Measurements from ENCODE around the gene ECPAS. TPM values are rescaled to one million over a fixed set of nuclear protein-coding genes. Genes with fewer than 3 reads are reported as not detected.
"Not testable (repeated sequence)": the region's sequence is repeated elsewhere in the genome, so short reads cannot be mapped to it uniquely, and the experiment has no call there.

Gene ECPAS, protein sequence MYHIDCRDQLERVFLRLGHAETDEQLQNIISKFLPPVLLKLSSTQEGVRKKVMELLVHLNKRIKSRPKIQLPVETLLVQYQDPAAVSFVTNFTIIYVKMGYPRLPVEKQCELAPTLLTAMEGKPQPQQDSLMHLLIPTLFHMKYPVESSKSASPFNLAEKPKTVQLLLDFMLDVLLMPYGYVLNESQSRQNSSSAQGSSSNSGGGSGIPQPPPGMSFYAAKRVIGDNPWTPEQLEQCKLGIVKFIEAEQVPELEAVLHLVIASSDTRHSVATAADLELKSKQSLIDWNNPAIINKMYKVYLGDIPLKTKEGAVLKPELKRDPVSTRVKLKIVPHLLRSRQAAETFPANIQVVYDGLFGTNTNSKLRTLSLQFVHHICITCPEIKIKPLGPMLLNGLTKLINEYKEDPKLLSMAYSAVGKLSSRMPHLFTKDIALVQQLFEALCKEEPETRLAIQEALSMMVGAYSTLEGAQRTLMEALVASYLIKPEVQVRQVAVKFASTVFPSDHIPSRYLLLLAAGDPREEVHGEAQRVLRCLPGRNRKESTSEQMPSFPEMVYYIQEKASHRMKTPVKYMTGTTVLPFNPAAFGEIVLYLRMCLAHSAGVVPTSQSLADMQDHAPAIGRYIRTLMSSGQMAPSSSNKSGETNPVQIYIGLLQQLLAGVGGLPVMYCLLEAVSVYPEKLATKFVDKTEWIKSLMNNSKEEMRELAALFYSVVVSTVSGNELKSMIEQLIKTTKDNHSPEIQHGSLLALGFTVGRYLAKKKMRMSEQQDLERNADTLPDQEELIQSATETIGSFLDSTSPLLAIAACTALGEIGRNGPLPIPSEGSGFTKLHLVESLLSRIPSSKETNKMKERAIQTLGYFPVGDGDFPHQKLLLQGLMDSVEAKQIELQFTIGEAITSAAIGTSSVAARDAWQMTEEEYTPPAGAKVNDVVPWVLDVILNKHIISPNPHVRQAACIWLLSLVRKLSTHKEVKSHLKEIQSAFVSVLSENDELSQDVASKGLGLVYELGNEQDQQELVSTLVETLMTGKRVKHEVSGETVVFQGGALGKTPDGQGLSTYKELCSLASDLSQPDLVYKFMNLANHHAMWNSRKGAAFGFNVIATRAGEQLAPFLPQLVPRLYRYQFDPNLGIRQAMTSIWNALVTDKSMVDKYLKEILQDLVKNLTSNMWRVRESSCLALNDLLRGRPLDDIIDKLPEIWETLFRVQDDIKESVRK (N-terminal part only)
- total RNA-seq, result 100 to 1,000 TPM; 100 to 118 TPM

DNA sequence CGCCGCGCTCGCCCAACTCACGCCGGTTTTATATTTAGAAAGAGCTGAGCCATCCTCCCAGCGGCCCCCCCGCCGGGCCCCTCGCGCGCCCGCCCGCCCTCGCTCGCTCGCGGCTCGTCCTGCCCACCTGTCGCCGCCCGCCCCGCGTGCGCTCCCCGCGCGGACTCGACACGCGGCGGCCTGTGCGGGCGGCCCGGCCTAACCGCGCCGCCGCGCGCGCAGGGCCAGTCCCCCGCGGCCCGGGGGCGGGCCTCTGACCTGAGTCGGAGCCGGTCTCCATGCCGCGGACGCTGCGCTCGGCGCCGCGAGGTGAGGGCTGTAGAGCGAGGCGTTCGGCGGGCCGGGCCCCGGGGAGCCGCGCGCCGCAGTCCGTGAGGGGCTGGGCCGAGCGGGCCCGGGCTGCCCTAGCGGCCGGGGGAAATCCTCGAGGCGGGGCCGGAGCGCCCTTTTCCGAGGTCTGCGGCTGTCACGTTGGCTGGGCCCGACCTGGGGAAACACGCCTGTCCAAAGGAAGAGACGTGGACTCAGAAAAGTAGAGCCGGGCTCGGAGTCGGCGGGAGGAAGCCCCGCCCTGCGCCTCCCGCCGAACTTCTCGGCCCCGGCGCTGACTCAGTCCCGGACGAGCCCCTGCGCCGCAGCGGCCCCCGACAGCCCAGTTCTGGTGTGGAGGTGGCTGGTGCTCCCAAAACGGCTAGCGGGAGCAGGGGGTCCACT, at the start of gene ECPAS:
Gene ECPAS (minus strand): TSS at position 526 of the 714 bp plus-strand sequence. CDS start 11,465 bp downstream, outside the sequence.
- peaks cover 8% of the 10 kb centered on the region for H3K27me3 Mint-ChIP-seq (ENCODE audit: low read depth)

DNA sequence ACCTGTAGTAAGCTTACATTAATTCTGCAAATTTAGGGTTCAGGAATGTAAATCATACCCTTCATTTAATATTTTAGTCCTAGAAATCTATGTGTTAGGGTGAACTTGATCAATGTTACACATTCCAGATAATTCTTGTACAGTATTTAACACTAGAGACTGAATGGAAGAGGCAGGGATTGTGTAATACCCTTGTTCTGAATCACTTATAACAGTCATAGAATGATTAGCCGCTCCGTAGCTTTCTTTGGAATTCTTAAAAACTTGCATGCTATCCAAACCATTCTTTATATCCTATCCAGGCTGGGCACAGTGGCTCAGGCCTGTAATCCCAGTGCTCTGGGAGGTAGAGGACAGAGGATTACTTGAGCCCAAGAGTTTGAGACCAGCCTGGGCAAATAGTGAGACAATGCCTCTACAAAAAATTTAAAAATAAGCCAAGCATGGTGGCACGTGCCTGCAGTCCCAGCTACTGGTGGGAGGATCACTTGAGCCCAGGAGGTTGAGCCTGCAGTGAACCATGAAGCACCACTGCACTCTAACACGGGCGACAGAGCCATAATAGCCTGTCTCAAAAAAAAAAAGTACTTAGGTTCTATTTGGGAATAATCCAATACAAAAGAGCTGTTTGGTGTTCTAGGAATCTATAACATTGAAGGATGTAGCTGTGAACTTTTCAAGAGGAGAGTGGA, 49.1 kb upstream of the ECPAS start:
- peaks cover 7 to 13% of the 10 kb centered on the region in 2 donors for H3K9me3 Mint-ChIP-seq
- H3K4me1 Mint-ChIP-seq (ENCODE audit: low read depth), result no peaks in the 10 kb centered on the region
- DNase-seq, result no peak
- H3K36me3 Mint-ChIP-seq (ENCODE audit: insufficient read depth in 2 of 2), result peaks cover 19 to 24% of the 10 kb centered on the region in 2 donors
- H3K27ac Mint-ChIP-seq, result no peak overlapping the region
- ATAC-seq (replicated peaks in 1 of 2), result no peak
- H3K4me3 Mint-ChIP-seq, result no peak overlapping the region
- H3K27me3 Mint-ChIP-seq (ENCODE audit: low read depth), result no peaks in the 10 kb centered on the region

More for the DNA sequence above, at the start of gene ECPAS:
- Mint-ChIP-seq H3K36me3 (ENCODE audit: insufficient read depth in 2 of 2) (peaks cover 2 to 5% of the 10 kb centered on the region in 2 donors), H3K27ac (peak within 1 kb of the TSS; percentile 88), H3K9me3 (no peaks in the 10 kb centered on the region), H3K4me3 (peak within 1 kb of the TSS; percentile 83 to 85), H3K4me1 (ENCODE audit: low read depth) (peaks cover 41% of the 10 kb centered on the region)
- DNase-seq (peak; percentile 80 to 83), ATAC-seq (replicated peaks in 1 of 2) (peak; percentile 77 to 80)

DNA sequence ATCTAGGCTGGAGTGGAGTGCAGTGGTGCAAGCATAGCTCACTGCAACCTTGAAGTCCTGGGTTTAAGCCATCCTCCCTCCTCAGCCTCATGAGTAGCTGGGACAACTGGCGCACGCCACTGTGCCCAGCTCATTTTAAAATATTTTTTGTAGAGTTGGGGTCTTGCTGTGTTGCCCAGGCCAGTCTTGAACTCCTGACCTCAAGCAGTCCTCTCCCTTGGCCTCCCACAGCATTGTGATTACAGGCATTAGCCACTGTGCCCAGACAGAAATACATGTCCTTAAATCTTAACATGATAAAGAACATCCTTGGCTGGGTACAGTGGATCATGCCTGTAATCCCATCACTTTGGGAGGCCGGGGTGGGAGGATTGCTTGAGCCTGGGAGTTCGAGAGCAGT, 47.5 kb upstream of the ECPAS start:
- DNase-seq (no peak), ATAC-seq (replicated peaks in 1 of 2) (no peak)
- Mint-ChIP-seq H3K4me1 (ENCODE audit: low read depth) (peaks cover 6% of the 10 kb centered on the region), H3K27ac (no peak overlapping the region), H3K4me3 (no peak overlapping the region), H3K9me3 (peaks cover 7 to 13% of the 10 kb centered on the region in 2 donors), H3K27me3 (ENCODE audit: low read depth) (no peaks in the 10 kb centered on the region), H3K36me3 (ENCODE audit: insufficient read depth in 2 of 2) (peaks cover 19 to 21% of the 10 kb centered on the region in 2 donors)

DNA sequence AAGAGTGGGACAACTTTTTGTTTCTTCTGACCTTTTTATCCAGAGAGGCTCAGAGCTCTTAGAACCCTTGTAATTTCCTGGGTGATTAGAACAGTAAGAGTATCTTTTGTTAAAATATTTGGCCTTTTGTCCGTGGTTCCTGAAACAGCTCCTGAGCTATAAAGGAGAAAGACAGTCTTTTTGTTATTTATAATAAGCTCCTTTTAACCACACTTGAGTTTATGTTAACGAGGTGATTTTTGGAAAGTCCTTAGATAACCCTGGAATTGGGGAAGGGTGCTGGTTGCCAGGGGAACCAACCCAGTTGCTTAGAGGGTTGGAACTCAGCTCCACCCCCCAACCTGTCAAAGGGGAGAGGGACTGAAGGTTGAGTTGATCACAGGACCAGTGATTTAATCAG, 45.6 kb upstream of the ECPAS start:
- H3K36me3 Mint-ChIP-seq (ENCODE audit: insufficient read depth in 2 of 2), result peaks cover 18 to 20% of the 10 kb centered on the region in 2 donors

DNA sequence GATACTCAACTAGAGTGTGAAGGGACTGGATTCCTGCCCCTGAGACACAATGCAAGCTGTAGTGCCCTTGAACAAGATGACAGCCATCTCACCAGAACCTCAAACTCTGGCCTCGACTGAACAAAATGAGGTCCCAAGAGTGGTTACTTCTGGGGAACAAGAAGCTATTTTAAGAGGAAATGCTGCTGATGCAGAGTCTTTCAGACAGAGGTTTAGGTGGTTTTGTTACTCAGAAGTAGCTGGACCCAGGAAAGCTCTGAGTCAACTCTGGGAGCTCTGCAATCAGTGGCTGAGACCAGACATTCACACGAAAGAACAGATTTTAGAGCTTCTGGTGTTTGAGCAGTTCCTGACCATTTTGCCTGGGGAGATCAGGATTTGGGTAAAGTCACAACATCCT, 43.2 kb upstream of the ECPAS start:
- DNase-seq, result peak; percentile 34 to 36
- Mint-ChIP-seq H3K27me3 (ENCODE audit: low read depth) (peaks cover 9% of the 10 kb centered on the region), H3K4me3 (peak overlapping the region in 1 of 2 donors; percentile 48), H3K36me3 (ENCODE audit: insufficient read depth in 2 of 2) (peaks cover 6 to 14% of the 10 kb centered on the region in 2 donors), H3K27ac (no peak overlapping the region), H3K4me1 (ENCODE audit: low read depth) (peaks cover 25% of the 10 kb centered on the region), H3K9me3 (peaks cover 0 to 2% of the 10 kb centered on the region in 2 donors)
- peak; percentile 77 to 83 for ATAC-seq (replicated peaks in 1 of 2)

More for the DNA sequence above, 45.6 kb upstream of the ECPAS start:
- no peak for ATAC-seq (replicated peaks in 1 of 2)
- no peak for DNase-seq
- Mint-ChIP-seq H3K4me1 (ENCODE audit: low read depth) (peaks cover 20% of the 10 kb centered on the region), H3K4me3 (no peak overlapping the region), H3K27ac (no peak overlapping the region), H3K27me3 (ENCODE audit: low read depth) (no peaks in the 10 kb centered on the region), H3K9me3 (peaks cover 5 to 10% of the 10 kb centered on the region in 2 donors)

DNA sequence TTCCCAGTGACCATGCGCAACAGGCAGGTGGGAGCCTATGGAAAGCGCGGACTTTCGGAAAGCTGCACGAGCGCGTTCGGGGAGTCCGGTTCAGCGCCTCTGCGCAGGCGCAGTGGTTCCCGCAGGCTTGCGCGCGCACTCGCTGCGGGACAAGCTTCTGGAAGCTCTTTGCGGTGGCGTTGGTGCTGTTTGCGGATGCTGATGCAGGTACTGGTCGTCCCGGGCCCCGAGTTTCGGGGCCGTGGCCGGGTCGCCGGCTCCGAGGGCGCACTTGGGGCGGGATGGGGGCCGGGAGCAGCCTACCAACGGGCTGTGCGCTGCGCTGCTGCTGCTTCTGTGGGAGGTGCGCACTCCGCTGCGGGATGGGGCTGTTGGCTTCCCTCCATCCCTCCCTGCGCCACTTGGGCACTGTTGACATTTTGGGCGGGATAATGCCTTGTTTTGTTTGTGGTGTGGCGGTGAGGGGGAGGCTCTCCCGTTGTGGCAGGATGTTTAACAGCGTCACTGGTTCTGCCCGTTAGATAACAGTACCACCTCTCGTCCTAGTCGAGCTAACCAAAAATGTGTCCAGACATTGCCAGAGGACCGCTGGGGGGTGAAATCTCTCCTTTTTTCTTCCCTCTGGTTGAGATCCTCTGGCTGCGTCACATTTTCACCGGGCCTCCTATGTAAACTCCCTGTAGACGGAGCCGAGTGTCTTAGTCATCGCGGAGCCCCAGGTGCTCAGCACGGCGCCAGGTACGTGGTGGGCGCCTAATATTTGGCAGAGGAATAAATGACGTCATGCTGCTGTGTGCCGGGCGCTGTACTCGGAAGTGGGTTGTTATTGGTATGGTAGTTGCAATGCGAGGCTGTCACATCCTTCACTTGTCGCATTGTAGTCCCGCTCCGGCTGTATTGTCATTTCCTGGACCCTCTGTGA, 41.1 kb upstream of the ECPAS start, which contains the start of gene ZNF483:
Gene ZNF483 (plus strand): TSS at position 124 of the 922 bp plus-strand sequence. CDS start 2,217 bp downstream, outside the sequence.
- peaks cover 25% of the 10 kb centered on the region for H3K4me1 Mint-ChIP-seq (ENCODE audit: low read depth)
- peaks cover 3 to 10% of the 10 kb centered on the region in 2 donors for H3K36me3 Mint-ChIP-seq (ENCODE audit: insufficient read depth in 2 of 2)
- peak within 1 kb of the TSS; percentile 87 to 89 for H3K4me3 Mint-ChIP-seq
- H3K27ac Mint-ChIP-seq, result peak within 1 kb of the TSS; percentile 76
- H3K9me3 Mint-ChIP-seq, result peaks cover 0 to 2% of the 10 kb centered on the region in 2 donors
- DNase-seq (peak; percentile 60 to 73), ATAC-seq (replicated peaks in 1 of 2) (peak; percentile 59 to 67)
- H3K27me3 Mint-ChIP-seq (ENCODE audit: low read depth), result peaks cover 9% of the 10 kb centered on the region

DNA sequence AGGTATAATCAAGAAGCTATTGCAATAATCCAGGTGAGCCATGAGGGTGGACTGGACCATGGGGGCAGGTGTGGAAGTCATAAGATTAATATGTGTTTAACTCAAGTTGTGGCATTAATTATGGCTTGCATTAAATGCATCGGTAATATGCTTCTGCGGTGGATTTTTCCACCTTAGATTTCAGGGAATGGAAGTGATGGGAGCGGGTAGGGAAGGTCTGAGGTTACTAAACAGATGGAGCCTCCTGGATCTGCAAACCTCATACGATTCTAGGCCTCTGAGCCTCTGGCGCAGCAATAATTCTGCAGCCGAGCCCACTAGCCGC, 40.5 kb upstream of the ECPAS start:
- Mint-ChIP-seq H3K27ac (peak overlapping the region; percentile 34), H3K9me3 (peaks cover 0 to 2% of the 10 kb centered on the region in 2 donors), H3K27me3 (ENCODE audit: low read depth) (peaks cover 9% of the 10 kb centered on the region), H3K4me3 (peak overlapping the region; percentile 87 to 89), H3K4me1 (ENCODE audit: low read depth) (peaks cover 25% of the 10 kb centered on the region), H3K36me3 (ENCODE audit: insufficient read depth in 2 of 2) (peaks cover 3 to 10% of the 10 kb centered on the region in 2 donors)
- ATAC-seq (replicated peaks in 1 of 2) (no peak), DNase-seq (no peak)

DNA sequence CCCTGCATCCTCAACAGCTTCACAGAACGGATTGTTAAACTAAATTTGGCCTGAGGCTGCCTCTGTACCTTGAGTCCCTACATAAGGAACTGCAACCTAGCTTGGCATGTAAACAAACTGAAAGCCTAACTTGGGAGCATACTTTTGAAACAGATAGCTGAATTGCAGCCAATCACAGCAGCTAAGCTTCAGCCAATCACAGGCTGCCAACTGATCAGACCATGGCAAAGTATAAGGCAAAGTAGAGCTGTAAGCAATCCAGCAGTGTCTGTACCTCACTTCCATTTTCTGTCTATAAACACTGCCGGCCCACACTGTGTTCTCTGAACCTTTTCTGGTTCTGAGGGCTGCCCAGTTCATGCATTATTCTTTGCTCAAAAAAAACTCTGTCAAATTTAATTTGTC, 31.9 kb upstream of the ECPAS start:
- peaks cover 3% of the 10 kb centered on the region in 2 donors for H3K9me3 Mint-ChIP-seq
- H3K4me1 Mint-ChIP-seq (ENCODE audit: low read depth), result peaks cover 9% of the 10 kb centered on the region
- no peak for DNase-seq
- H3K36me3 Mint-ChIP-seq (ENCODE audit: insufficient read depth in 2 of 2), result no peaks in the 10 kb centered on the region
- H3K27me3 Mint-ChIP-seq (ENCODE audit: low read depth), result no peaks in the 10 kb centered on the region
- peak in 1 of 2 donors; percentile 35 for ATAC-seq (replicated peaks in 1 of 2)
- H3K27ac Mint-ChIP-seq, result no peak overlapping the region
- no peak overlapping the region for H3K4me3 Mint-ChIP-seq

DNA sequence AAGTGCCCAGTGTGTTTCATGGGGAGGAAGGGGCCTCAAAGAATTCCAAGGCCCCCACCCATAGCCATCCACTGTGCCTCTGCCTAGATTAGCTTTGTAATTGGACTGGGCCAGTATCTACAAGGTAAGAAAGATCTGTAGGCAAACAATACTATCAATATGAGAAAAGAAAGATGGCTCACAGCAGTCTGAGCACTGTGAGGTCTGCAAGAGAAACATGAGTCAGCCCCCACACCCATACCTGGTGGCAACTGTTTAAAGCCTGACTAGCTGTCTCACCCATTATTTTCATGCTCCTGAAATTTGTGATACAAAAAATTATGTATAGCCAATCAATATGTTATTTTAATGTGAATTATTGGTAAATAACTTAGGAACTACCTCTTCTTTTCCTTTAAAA, 30.8 kb upstream of the ECPAS start:
- H3K27me3 Mint-ChIP-seq (ENCODE audit: low read depth), result no peaks in the 10 kb centered on the region
- peaks cover 9% of the 10 kb centered on the region for H3K4me1 Mint-ChIP-seq (ENCODE audit: low read depth)
- no peak overlapping the region for H3K27ac Mint-ChIP-seq
- peaks cover 3 to 4% of the 10 kb centered on the region in 2 donors for H3K9me3 Mint-ChIP-seq
- H3K36me3 Mint-ChIP-seq (ENCODE audit: insufficient read depth in 2 of 2), result peaks cover 0 to 1% of the 10 kb centered on the region in 2 donors
- ATAC-seq (replicated peaks in 1 of 2) (peak; percentile 59 to 72), DNase-seq (no peak)
- H3K4me3 Mint-ChIP-seq, result no peak overlapping the region

DNA sequence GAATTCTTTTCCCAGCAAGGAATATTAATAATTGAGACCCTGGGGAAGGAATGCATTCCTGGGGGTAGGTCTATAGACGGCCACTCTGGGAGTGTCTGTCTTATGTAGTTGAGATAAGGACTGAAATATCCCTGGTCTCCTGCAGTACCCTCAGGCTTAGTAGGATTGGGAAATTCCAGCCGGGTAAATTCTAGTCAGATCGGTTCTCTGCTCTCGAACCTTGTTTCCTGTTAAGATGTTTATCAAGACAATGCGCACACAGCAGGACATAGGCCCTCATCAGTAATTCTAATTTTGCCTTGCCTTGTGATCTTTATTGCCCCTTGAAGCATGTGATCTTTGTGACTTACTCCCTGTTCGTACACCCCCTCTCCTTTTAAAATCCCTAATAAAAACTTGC, 27.4 kb upstream of the ECPAS start:
- not testable (repeated sequence) for H3K4me1 Mint-ChIP-seq (ENCODE audit: low read depth); H3K27ac Mint-ChIP-seq; ATAC-seq (replicated peaks in 1 of 2); DNase-seq; H3K4me3 Mint-ChIP-seq; H3K27me3 Mint-ChIP-seq (ENCODE audit: low read depth); H3K9me3 Mint-ChIP-seq; H3K36me3 Mint-ChIP-seq (ENCODE audit: insufficient read depth in 2 of 2)

DNA sequence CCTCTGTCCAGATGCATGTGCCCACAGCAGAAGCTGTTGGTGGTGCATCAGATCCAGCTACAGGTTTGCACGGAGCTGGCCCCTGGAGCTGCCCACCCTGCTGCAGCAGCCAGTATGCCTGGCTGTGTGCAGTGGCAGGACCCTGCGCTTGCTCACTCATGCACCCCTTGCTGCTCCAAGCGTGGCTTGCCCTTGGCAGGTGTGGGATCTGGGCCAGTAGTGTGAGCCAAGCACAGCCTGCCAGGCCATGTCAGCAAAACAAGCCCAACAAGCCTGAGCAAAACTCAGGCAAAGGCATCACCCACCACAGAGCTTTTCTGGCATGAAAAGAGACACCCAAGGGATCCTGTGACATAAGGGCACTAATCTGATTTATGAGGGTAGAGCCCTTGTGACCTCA, 18.3 kb upstream of the ECPAS start:
- no peak overlapping the region for H3K4me3 Mint-ChIP-seq
- ATAC-seq (replicated peaks in 1 of 2), result no peak
- no peaks in the 10 kb centered on the region for H3K36me3 Mint-ChIP-seq (ENCODE audit: insufficient read depth in 2 of 2)
- no peak overlapping the region for H3K27ac Mint-ChIP-seq
- peaks cover 15% of the 10 kb centered on the region for H3K27me3 Mint-ChIP-seq (ENCODE audit: low read depth)
- DNase-seq, result no peak
- H3K9me3 Mint-ChIP-seq, result no peaks in the 10 kb centered on the region
- no peaks in the 10 kb centered on the region for H3K4me1 Mint-ChIP-seq (ENCODE audit: low read depth)

Measured in activated T-cell treated with anti-CD3 and anti-CD28 coated beads, Interleukin-2, amount 50 U/mL, for 72 hours (primary cell).